Activated CD4-positive, alpha-beta T cell treated with anti-CD3 and anti-CD28 coated beads, Interleukin-2, Interleukin-4, amounts not matched to agents 100 ng/mL and 50 ng/mL, durations not matched to agents 16 hours and 8 hours (primary cell): ENCODE measurements around the gene RBM23.
"Not testable (repeated sequence)": the region's sequence is repeated elsewhere in the genome, so short reads cannot be mapped to it uniquely, and the experiment has no call there.

Source experiments
- DNase-seq: peaks from one replicate; pipeline ENCODE4 v3.0.0-alpha.2; 2020; ENCODE audit warnings: low spot score

RBM23 gene

DNA sequence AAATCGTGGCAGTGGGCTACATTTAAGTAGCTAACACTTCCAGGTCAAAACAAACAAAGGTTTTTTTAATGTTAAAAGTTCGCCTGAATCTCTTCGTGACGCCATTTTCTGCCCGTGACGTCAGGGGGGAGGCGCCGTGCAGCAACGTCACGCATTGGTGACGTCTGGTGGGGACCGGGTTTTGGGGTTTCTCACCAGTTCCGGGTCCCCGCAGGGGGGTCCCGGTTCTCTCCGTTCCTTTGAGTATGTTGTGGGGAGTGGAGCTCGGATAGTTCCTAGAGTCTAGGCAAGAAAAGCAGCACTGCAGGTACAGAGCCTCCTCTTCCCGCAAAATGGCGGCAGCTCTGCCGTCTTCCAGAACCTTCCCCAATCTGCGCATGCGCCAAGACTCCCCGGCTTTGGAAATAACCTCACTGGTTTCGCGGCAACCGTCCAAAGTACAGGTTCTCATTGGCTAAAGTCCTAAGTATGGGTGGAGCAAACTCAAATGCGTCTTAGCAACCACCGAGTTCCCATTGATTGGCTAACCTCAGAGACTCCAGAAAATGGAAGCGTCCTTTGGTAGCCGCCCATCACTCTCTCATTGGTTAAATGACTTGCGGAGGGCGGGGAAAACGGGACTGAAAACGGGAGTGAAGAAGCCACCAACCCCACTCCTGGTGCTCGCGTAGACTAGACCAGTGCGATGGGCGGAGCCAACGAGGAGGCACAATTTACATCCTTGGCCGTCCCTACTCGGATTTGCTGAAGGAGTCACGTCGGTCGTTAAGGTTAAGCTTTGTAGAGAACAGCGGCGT is at the start of gene RBM23:
TSS of gene RBM23 (minus strand) at position 346 of the 797 bp plus-strand sequence.
- DNase-seq = peak; percentile 99

- no peak for DNase-seq
Measured at GRCh38 chr14:22966783-22967269, 47.9 kb upstream of the RBM23 start.

- DNase-seq = not testable (repeated sequence)
Measured at GRCh38 chr14:22965916-22966782, 47.2 kb upstream of the RBM23 start.

GRCh38 chr14:22962061-22962676 is 43.2 kb upstream of the RBM23 start:
- DNase-seq = no peak

GRCh38 chr14:22955702-22956569 is 37.0 kb upstream of the RBM23 start:
- DNase-seq = no peak

GRCh38 chr14:22952418-22952817 is 33.5 kb upstream of the RBM23 start:
- DNase-seq = no peak

DNA sequence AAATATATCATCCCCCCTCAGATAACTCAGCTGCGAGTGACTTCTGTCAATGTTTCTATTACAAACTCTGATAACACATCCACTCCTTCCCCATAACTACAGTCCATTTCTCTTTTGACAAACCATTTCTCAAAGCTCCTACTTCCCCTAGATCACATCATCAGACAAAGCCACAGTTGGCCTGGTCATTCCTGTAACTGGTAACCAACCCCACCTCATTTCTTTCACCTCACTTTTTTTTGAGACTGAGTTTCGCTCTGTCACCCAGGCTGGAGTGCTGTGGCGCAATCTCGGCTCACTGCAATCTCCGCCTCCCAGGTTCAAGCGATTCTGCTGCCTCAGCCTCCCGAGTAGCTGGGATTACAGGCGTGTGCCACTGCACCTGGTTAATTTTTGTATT is 32.8 kb upstream of the RBM23 start:
- DNase-seq = not testable (repeated sequence)

DNA sequence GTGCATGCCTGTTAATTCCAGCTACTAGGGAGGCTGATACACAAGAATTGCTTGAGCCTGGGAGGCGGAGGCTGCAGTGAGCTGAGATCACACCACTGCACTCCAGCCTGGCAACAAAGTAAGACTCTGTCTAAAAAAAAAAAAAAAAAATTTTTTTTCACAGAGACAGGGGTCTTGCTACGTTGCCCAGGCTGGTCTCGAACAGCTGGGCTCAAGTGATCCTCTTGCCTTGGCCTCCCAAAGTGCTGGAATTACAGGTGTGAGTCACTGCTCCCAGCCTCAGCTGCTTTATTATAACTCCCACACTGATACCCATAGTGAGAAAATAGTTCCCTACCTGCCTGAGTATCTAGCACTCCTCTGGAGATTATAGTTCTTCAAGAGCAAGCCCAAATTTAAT is 26.7 kb upstream of the RBM23 start:
- no peak for DNase-seq

DNA sequence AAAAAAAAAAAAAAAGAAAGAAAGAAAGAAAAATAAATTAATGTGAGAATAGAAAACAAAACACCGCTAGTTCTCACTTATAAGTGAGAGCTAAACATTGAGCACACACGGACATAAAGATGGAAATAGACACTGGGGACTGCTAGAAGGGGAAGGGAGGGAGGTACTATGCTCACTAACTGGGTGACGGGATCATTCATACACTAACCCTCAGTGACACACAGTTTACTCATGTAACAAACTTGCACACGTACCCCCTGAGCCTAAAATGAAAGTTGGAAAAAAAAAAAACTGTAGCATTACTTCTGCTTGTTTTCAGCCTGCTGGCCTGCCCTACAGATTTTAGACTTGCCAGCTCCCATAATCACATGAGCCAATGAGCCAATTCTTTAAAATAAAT is 20.7 kb upstream of the RBM23 start:
- DNase-seq = no peak

- DNase-seq = no peak
Measured at GRCh38 chr14:22935156-22935555, 16.2 kb upstream of the RBM23 start.

- DNase-seq = no peak
Measured at GRCh38 chr14:22932146-22932545, 13.2 kb upstream of the RBM23 start.

DNA sequence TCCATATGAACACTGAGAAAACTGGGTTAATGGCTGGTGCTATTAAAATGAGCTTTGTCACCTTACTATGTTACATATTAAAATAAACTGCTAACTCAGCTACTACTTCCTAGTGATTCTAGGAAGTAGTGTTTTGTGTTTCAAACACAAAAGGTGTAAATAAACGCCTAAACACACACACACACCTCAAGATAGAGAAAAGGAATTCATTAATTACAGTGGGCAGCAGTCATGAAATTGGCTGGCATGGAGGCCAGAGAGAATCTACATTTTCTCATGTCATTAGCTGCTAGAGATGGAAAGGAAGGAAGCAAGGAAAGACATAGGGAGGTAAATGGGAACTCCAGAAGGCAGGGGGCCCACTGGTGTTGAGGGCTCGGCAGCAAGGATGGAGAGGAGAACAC is 11.0 kb upstream of the RBM23 start:
- DNase-seq = no peak

DNA sequence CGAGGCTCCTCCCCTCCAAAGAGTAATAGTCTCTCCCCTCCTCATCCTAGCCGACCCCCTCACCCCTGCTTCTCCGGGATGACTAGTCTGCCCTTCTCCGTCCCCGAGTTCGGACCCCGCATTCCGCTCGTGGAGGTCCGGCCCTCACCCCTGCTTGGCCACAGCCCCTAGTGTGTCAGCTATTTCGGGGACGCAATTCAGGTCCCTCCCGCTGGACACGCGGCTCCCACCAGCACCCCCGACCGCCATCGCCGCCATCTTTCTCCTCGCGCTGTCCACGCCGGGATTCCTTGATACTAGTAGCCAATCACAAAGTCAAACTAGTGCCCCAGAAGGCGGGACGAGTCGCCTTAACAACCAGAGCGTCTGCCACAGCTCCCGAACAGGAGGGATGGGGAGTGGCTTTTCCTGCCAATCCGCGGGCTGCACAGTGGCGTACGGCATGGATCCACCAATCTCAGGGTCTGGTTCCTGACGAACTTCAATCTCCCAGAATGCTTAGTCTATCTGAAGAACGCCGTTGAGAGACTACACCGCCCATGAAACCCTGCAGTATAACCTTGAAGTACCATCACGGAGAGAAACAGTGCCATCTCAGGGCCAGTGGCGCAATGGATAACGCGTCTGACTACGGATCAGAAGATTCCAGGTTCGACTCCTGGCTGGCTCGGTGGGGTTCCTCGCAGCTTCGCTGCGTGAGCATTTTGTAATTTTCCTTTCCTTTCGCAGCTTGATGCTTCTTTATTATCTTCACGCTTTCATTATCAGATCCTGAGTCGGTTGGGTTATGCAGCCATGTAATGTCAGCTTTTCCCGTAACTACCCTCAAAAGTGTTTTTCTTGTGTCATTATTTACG is 10.4 kb upstream of the RBM23 start, which contains the start of gene PRMT5:
TSS of gene PRMT5 (minus strand) at position 273 of the 857 bp plus-strand sequence. CDS start at position 258, 15 bp downstream.
- DNase-seq = peak; percentile 99

DNA sequence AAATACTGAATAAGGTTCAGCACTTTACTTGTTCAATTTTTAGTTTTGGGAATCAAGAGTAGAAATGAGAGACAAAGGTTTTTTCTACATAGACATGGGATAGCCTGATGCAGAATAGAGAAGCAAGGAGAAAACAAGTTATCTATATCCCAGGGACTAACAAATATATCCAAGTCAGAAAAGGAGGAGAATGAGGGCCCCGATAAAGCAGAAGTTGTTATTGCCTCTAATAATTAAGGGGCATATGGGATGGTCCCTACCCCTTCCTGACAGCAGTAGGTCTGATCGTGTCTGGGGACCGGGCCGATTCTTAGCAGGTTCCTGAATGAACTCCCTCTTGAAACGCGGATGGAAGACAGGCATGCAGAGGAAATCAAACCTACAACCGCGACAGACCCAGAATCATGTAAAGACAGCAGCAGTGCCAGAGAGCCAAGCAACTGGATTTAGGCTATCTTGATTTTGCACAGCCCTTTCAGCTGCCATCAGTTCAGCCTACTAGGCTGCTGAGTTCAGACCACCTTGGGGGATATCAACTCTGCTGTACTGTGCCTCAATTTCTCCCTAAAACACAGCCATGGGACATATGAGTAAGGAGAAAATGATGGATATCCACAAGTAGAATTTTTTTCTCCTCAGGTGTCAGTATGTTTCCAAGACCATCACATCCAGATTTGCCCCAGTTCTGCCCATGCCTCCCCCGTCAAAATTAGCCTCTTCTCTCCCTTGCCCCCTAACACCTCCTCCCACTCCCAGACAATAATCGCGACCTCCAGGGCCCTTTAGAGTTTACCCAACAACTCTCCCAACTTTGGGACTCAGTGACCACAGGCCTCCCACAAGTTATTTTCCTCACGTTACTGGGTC is 9.5 kb upstream of the RBM23 start:
- peak; percentile 19 for DNase-seq

- DNase-seq = no peak
Measured at GRCh38 chr14:22926316-22926715, 7.4 kb upstream of the RBM23 start.

- DNase-seq = no peak
Measured at GRCh38 chr14:22925513-22925912, 6.6 kb upstream of the RBM23 start.

GRCh38 chr14:22923746-22924145 is 4.8 kb upstream of the RBM23 start:
- DNase-seq = no peak

GRCh38 chr14:22922294-22922693 is 3.3 kb upstream of the RBM23 start:
- DNase-seq = no peak

DNA sequence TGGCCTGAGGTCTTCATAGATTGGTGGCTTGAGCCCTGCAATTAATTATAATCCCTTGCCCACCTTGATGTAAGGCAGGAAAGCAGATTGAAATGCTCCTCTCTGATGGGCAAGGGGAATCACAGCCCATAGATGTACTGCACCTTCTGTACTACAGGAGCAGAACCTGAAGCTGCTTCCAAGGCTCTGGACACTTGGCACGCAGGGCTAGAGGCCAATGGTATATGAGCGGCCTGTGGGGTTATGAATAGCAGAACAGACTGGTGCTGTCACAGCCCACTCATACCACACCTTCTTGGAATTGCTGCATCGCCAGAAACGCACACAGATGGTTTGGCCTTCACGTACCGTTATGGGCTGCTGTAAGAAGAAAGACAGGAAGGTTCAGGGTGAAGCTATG is 1.7 kb upstream of the RBM23 start:
- DNase-seq = no peak

DNA sequence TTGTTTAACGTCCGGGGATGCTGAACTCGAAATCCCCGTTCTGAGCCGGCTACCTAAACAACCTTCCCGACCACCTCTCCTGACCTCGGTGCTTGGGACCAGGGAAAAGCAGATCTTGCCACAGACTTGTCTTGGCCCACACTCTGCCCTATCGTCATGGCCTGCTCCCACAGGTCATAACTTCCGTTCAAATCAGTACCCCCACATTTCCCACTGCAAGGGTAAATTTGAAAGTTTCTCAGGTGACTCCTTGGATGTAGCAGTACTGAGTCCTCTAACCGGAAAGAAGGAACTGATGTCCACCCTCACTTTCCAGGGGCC is 612 bp upstream of the RBM23 start:
- DNase-seq = no peak
